GM18909 (cell line): ENCODE measurements around the gene LMO1.

Experiments used
- ATAC-seq: cut with Tn5 transposase; IDR thresholded peaks from one replicate; pipeline ENCODE4 v1.9.1; 2021; ENCODE audit warnings: mild to moderate bottlenecking; ENCODE audit not compliant: unreplicated experiment, poor library complexity

LMO1 gene

GRCh38 chr11:8250434-8250833, 13.2 kb downstream of the LMO1 start:
- no peak for ATAC-seq

- no peak for ATAC-seq
Measured at GRCh38 chr11:8249482-8249881, 14.2 kb downstream of the LMO1 start.

GRCh38 chr11:8248786-8249185, 14.9 kb downstream of the LMO1 start:
- no peak for ATAC-seq

- ATAC-seq: no peak
Measured at GRCh38 chr11:8247312-8247711, 16.4 kb downstream of the LMO1 start.

GRCh38 chr11:8243458-8243857, 20.2 kb downstream of the LMO1 start:
- no peak for ATAC-seq

- ATAC-seq: no peak
Measured at GRCh38 chr11:8242499-8243280, 21.0 kb downstream of the LMO1 start.

- no peak for ATAC-seq
Measured at GRCh38 chr11:8242118-8242475, 21.6 kb downstream of the LMO1 start.

- no peak for ATAC-seq
Measured at GRCh38 chr11:8241373-8242117, 22.1 kb downstream of the LMO1 start.

GRCh38 chr11:8239536-8240228, 24.0 kb downstream of the LMO1 start:
- ATAC-seq: no peak

- no peak for ATAC-seq
Measured at GRCh38 chr11:8239040-8239439, 24.6 kb downstream of the LMO1 start.

GRCh38 chr11:8237453-8237852, 26.2 kb downstream of the LMO1 start:
- ATAC-seq: no peak

- ATAC-seq: no peak
Measured at GRCh38 chr11:8235925-8236324, 27.8 kb downstream of the LMO1 start.

- ATAC-seq: no peak
Measured at GRCh38 chr11:8234910-8235309, 28.8 kb downstream of the LMO1 start.

- ATAC-seq: no peak
Measured at GRCh38 chr11:8234425-8234821, 29.3 kb downstream of the LMO1 start.

- ATAC-seq: no peak
Measured at GRCh38 chr11:8233691-8234424, 29.8 kb downstream of the LMO1 start.

GRCh38 chr11:8232849-8233606, 30.6 kb downstream of the LMO1 start:
- no peak for ATAC-seq

- ATAC-seq: no peak
Measured at GRCh38 chr11:8232414-8232813, 31.3 kb downstream of the LMO1 start.

GRCh38 chr11:8231979-8232378, 31.7 kb downstream of the LMO1 start:
- ATAC-seq: no peak

GRCh38 chr11:8230921-8231847, 32.5 kb downstream of the LMO1 start:
- ATAC-seq: no peak
